Esophagus (tissue), 2 donors: ENCODE results near the gene NOL4L. TPM values are rescaled to one million over a fixed set of nuclear protein-coding genes. Genes with fewer than 3 reads are reported as not detected.

Source experiments
- H3K27ac ChIP-seq, 2 donors: one replicate each; pipeline ENCODE4 v1.5.1; 2013; ENCODE audit warnings: low read depth in 2 of 2, mild to moderate bottlenecking in 2 of 2, inconsistent platforms in 1 of 2, low read length in 1 of 2, moderate library complexity in 1 of 2
- H3K27me3 ChIP-seq, 2 donors: one replicate each; pipeline ENCODE4 v1.6.1; 2013; ENCODE audit warnings: low read length in 2 of 2, control low read depth in 1 of 2, mild to moderate bottlenecking in 1 of 2; ENCODE audit not compliant: insufficient read depth in 2 of 2, control insufficient read depth in 1 of 2
- H3K36me3 ChIP-seq, 2 donors: one replicate each; pipeline ENCODE4 v1.6.1; 2013; ENCODE audit warnings: low read length in 1 of 2; ENCODE audit not compliant: control insufficient read depth in 2 of 2, insufficient read depth in 2 of 2
- H3K4me1 ChIP-seq, 2 donors: one replicate each; pipeline ENCODE4 v1.6.1; 2013; ENCODE audit warnings: low read length in 1 of 2; ENCODE audit not compliant: control insufficient read depth in 2 of 2, insufficient read depth in 2 of 2
- H3K4me3 ChIP-seq, 2 donors: one replicate each; pipeline ENCODE4 v1.5.1; 2013; ENCODE audit warnings: low read length in 2 of 2, mild to moderate bottlenecking in 2 of 2, low read depth in 1 of 2, moderate library complexity in 1 of 2
- H3K9me3 ChIP-seq, 2 donors: one replicate each; pipeline ENCODE4 v1.6.1; 2013; ENCODE audit warnings: mild to moderate bottlenecking in 2 of 2, low read depth in 1 of 2, low read length in 1 of 2, moderate library complexity in 1 of 2; ENCODE audit not compliant: control insufficient read depth in 2 of 2, insufficient read depth in 1 of 2
- WGBS, 2 donors: extraction: QIAGEN DNeasy Blood & Tissue Kit; methylation state at CpG; one replicate each; pipeline ENCODE4 v1.1.7; 2013; 5-methylcytosine and 5-hydroxymethylcytosine counted together
- polyA plus RNA-seq, 2 donors: library from polyadenylated mRNA; stranded (reverse); fragments of 200-250 nt; gene quantifications; one replicate each; pipeline ENCODE4 v1.2.3, GENCODE V29; 2013
- donor health status: healthy with polysubstance abuse.
- donor health status: Bipolar disorder and iron deficiency.

NOL4L gene
- polyA plus RNA-seq, 2 donors = 1.1 to 1.2 TPM

GRCh38 chr20:32431457-32431856, 153.7 kb downstream of the NOL4L start:
- 96% methylated on average over 12 of the region's 12 CpGs for WGBS, 2 donors
- no peak overlapping the region for H3K27ac ChIP-seq
- no peaks in the 10 kb centered on the region for H3K4me1 ChIP-seq
- no peaks in the 10 kb centered on the region for H3K27me3 ChIP-seq
- peaks cover 36 to 50% of the 10 kb centered on the region in 2 donors for H3K36me3 ChIP-seq
- H3K4me3 ChIP-seq = no peak overlapping the region
- no peaks in the 10 kb centered on the region for H3K9me3 ChIP-seq

- Histone ChIP-seq H3K4me3 (no peak overlapping the region), H3K27me3 (no peaks in the 10 kb centered on the region), H3K27ac (no peak overlapping the region), H3K4me1 (no peaks in the 10 kb centered on the region), H3K9me3 (no peaks in the 10 kb centered on the region), H3K36me3 (peaks cover 25 to 37% of the 10 kb centered on the region in 2 donors)
- WGBS, 2 donors = 91 to 93% methylated on average over 16 of the region's 16 CpGs
These were observed 155.3 kb downstream of the NOL4L start for GRCh38 chr20:32429745-32430360.

- Histone ChIP-seq H3K4me1 (no peaks in the 10 kb centered on the region), H3K9me3 (no peaks in the 10 kb centered on the region), H3K27me3 (no peaks in the 10 kb centered on the region), H3K36me3 (peaks cover 20 to 32% of the 10 kb centered on the region in 2 donors), H3K4me3 (no peak overlapping the region), H3K27ac (no peak overlapping the region)
- WGBS, 2 donors = 77 to 82% methylated on average over 7 of the region's 7 CpGs
These were observed 155.8 kb downstream of the NOL4L start for GRCh38 chr20:32429343-32429742.

GRCh38 chr20:32427996-32428395, 157.1 kb downstream of the NOL4L start:
- Histone ChIP-seq H3K9me3 (no peaks in the 10 kb centered on the region), H3K4me3 (no peak overlapping the region), H3K4me1 (no peaks in the 10 kb centered on the region), H3K27ac (no peak overlapping the region), H3K36me3 (peaks cover 8 to 24% of the 10 kb centered on the region in 2 donors), H3K27me3 (no peaks in the 10 kb centered on the region)
- 89 to 91% methylated on average over 6 of the region's 6 CpGs for WGBS, 2 donors

- 45 to 48% methylated on average over 2 of the region's 2 CpGs for WGBS, 2 donors
- Histone ChIP-seq H3K27ac (no peak overlapping the region), H3K9me3 (no peaks in the 10 kb centered on the region)
These were observed 163.8 kb downstream of the NOL4L start for GRCh38 chr20:32421290-32421689.

GRCh38 chr20:32418376-32418775, 166.8 kb downstream of the NOL4L start:
- no peak overlapping the region for H3K27ac ChIP-seq
- WGBS, 2 donors = 89 to 92% methylated on average over 2 of the region's 2 CpGs
- H3K9me3 ChIP-seq = no peaks in the 10 kb centered on the region
- no peaks in the 10 kb centered on the region for H3K4me1 ChIP-seq
- H3K4me3 ChIP-seq = no peak overlapping the region
- no peaks in the 10 kb centered on the region for H3K36me3 ChIP-seq
- H3K27me3 ChIP-seq = no peaks in the 10 kb centered on the region

More at GRCh38 chr20:32421290-32421689, 163.8 kb downstream of the NOL4L start:
- H3K4me3 ChIP-seq = no peak overlapping the region
- H3K27me3 ChIP-seq = no peaks in the 10 kb centered on the region
- H3K36me3 ChIP-seq = no peaks in the 10 kb centered on the region
- no peaks in the 10 kb centered on the region for H3K4me1 ChIP-seq

GRCh38 chr20:32416206-32416605, 168.9 kb downstream of the NOL4L start:
- H3K36me3 ChIP-seq = no peaks in the 10 kb centered on the region
- 74 to 83% methylated on average over 2 of the region's 2 CpGs for WGBS, 2 donors
- no peak overlapping the region for H3K27ac ChIP-seq
- H3K27me3 ChIP-seq = no peaks in the 10 kb centered on the region
- no peak overlapping the region for H3K4me3 ChIP-seq
- H3K9me3 ChIP-seq = no peaks in the 10 kb centered on the region
- H3K4me1 ChIP-seq = no peaks in the 10 kb centered on the region

- Histone ChIP-seq H3K36me3 (no peaks in the 10 kb centered on the region), H3K4me3 (no peak overlapping the region), H3K27ac (no peak overlapping the region), H3K9me3 (no peaks in the 10 kb centered on the region), H3K27me3 (no peaks in the 10 kb centered on the region), H3K4me1 (no peaks in the 10 kb centered on the region)
- WGBS, 2 donors = 74 to 84% methylated on average over 2 of the region's 2 CpGs
These were observed 169.6 kb downstream of the NOL4L start for GRCh38 chr20:32415494-32415893.

GRCh38 chr20:32411955-32412706, 173.0 kb downstream of the NOL4L start:
- Histone ChIP-seq H3K4me3 (no peak overlapping the region), H3K4me1 (no peaks in the 10 kb centered on the region), H3K36me3 (no peaks in the 10 kb centered on the region), H3K27me3 (no peaks in the 10 kb centered on the region), H3K9me3 (no peaks in the 10 kb centered on the region), H3K27ac (no peak overlapping the region)
- WGBS, 2 donors = 91 to 97% methylated on average over 2 of the region's 2 CpGs
